Measurements from ENCODE around the gene LAMC2. TPM values are rescaled to one million over a fixed set of nuclear protein-coding genes. Genes with fewer than 3 reads are reported as not detected.
A peak's percentile ranks its signal among the peaks of the same experiment; 100 is the strongest.

Gene LAMC2
- total RNA-seq, 1 experiment from 2014 or later: 884 TPM

DNA sequence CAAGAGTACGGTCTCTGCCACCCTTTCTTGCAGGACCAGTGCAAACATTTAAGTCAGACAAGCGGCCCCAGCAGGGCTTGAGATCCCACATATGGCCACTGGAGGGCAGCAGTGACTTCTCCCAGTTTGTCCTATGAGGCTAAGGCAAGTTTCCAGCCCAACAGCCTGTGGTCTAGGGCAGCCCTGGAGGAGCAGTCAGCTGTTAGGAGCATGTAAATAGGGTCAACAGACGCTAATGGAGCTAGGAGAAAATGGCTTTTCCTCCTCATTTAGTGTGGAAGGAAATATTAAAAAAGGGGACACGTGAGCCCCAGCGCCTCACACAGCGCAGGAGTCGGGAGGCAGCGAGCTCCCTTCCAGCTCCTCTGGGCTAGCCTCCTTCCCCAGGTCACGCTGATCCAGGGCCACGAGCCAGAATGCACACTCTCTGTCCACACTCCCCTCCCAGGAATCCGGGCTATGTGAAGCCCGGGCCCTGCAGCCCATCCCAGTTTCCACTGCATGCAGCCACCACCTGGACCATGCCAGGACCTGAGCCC is 95.6 kb downstream of the LAMC2 start:
- BruUV-seq (replicated peaks): no TSS peak
- peak overlapping the region; percentile 60 for H3K27ac Mint-ChIP-seq (ENCODE audit: low read depth, unreplicated experiment)
- no peaks in the 10 kb centered on the region for H3K9me3 Mint-ChIP-seq (ENCODE audit: unreplicated experiment)
- intact Hi-C loops (cut with micrococcal nuclease): loop anchor here (1.0 to 5.0 kb wide), 10 partner anchors 37 to 636 kb away; partner anchors contain the start of gene LAMC2
- H3K27me3 Mint-ChIP-seq (ENCODE audit: insufficient read depth, unreplicated experiment): no peaks in the 10 kb centered on the region
- no peak overlapping the region for H3K4me3 Mint-ChIP-seq (ENCODE audit: unreplicated experiment)
- ChIA-PET POLR2A (interaction anchor here (0.6 to 7.2 kb wide), 18 partner anchors 9 to 442 kb away, joined by 3 to 94 read pairs (median 4); no protein-coding TSS in a partner anchor), CTCF (interaction anchor here (0.6 to 9.4 kb wide), 65 partner anchors 9 to 634 kb away, joined by 3 to 253 read pairs (median 4); no protein-coding TSS in a partner anchor)
- H3K36me3 Mint-ChIP-seq (ENCODE audit: insufficient read depth, unreplicated experiment): peaks cover 6% of the 10 kb centered on the region
- H3K4me1 Mint-ChIP-seq (ENCODE audit: insufficient read depth, unreplicated experiment): peaks cover 56% of the 10 kb centered on the region
- DNase-seq (ENCODE audit: unreplicated experiment): peak; percentile 96
- TF ChIP-seq, protein P1, sequence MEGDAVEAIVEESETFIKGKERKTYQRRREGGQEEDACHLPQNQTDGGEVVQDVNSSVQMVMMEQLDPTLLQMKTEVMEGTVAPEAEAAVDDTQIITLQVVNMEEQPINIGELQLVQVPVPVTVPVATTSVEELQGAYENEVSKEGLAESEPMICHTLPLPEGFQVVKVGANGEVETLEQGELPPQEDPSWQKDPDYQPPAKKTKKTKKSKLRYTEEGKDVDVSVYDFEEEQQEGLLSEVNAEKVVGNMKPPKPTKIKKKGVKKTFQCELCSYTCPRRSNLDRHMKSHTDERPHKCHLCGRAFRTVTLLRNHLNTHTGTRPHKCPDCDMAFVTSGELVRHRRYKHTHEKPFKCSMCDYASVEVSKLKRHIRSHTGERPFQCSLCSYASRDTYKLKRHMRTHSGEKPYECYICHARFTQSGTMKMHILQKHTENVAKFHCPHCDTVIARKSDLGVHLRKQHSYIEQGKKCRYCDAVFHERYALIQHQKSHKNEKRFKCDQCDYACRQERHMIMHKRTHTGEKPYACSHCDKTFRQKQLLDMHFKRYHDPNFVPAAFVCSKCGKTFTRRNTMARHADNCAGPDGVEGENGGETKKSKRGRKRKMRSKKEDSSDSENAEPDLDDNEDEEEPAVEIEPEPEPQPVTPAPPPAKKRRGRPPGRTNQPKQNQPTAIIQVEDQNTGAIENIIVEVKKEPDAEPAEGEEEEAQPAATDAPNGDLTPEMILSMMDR (IDR thresholded peaks at IDR 0.05; ENCODE audit: unreplicated experiment): peak; percentile 92

DNA sequence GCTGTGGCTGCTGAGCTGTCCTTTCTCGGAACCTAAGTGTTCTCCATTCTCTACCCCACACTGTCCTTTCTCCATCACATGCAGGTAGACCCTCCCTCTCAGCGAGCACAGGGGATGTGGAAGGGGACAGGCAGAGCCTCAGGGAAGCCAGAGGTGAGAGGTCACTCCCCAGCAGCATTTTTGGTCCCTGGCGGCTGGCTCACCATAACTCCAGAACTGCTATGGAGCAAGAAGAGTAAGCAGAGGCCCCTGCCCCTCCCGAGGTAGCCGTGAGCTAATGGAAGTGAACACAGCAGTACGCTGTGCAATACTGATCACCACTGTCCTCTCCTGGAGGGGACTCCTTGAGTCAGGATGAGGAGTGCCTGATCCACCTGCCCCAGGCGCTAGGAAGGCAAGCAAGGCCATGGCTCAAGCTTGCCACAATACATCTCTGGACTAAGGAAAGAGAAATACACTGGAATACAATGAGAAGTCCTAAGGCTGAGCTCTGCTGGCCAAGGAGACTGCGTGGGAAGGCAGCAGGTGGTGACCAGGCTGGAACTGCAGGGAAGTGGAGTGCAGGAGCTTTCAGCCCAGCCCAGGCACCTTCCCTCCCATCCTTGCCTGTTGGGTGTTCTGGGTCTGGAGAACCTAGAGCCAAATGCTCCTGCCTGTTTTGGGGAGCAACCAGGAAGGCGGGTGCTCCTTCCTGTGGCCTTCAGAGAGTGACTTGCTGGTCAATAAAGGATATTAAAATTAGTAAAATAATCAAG is 96.2 kb downstream of the LAMC2 start:
- POLR2A ChIA-PET: interaction anchor here (0.6 to 7.2 kb wide), 15 partner anchors 26 to 442 kb away, joined by 3 to 94 read pairs (median 4); no protein-coding TSS in a partner anchor
- Mint-ChIP-seq H3K27me3 (ENCODE audit: insufficient read depth, unreplicated experiment) (no peaks in the 10 kb centered on the region), H3K4me3 (ENCODE audit: unreplicated experiment) (no peak overlapping the region), H3K36me3 (ENCODE audit: insufficient read depth, unreplicated experiment) (peaks cover 6% of the 10 kb centered on the region), H3K27ac (ENCODE audit: low read depth, unreplicated experiment) (peak overlapping the region; percentile 12), H3K9me3 (ENCODE audit: unreplicated experiment) (no peaks in the 10 kb centered on the region), H3K4me1 (ENCODE audit: insufficient read depth, unreplicated experiment) (peaks cover 56% of the 10 kb centered on the region)
- TF ChIP-seq, protein P1 (IDR thresholded peaks at IDR 0.05; ENCODE audit: unreplicated experiment): no peak
- CTCF ChIA-PET: interaction anchor here (0.6 to 9.4 kb wide), 66 partner anchors 8 to 633 kb away, joined by 3 to 253 read pairs (median 4); no protein-coding TSS in a partner anchor
- no peak for DNase-seq (ENCODE audit: unreplicated experiment)
- intact Hi-C loops (cut with micrococcal nuclease): loop anchor here (5.0 kb wide), 1 partner anchor 635 kb away; no protein-coding TSS in a partner anchor
- BruUV-seq (replicated peaks): no TSS peak

DNA sequence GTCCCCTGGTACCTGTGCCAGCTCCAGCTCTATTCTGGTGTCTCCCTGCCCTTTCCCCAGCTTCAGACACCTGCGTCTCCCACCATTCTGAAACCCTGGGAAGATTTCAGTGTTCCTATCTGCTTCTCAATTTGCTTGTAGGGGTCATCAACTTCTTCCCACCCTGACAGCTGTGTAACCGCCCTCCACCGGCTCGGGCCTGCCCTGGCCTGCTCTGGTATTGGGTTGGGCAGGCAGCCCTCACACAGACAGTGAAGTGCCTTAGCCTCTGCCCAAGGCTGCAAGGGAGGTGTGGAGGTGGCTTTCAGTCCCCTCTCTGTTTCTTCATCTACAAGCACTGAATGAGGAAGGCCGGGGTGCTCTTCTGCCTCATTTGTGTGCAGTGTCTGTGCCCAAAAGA is 97.2 kb downstream of the LAMC2 start:
- Mint-ChIP-seq H3K27me3 (ENCODE audit: insufficient read depth, unreplicated experiment) (no peaks in the 10 kb centered on the region), H3K9me3 (ENCODE audit: unreplicated experiment) (no peaks in the 10 kb centered on the region), H3K36me3 (ENCODE audit: insufficient read depth, unreplicated experiment) (peaks cover 6% of the 10 kb centered on the region), H3K27ac (ENCODE audit: low read depth, unreplicated experiment) (peak overlapping the region; percentile 17), H3K4me3 (ENCODE audit: unreplicated experiment) (no peak overlapping the region), H3K4me1 (ENCODE audit: insufficient read depth, unreplicated experiment) (peaks cover 47% of the 10 kb centered on the region)
- intact Hi-C loops (cut with micrococcal nuclease): loop anchor here (5.0 kb wide), 1 partner anchor 634 kb away; no protein-coding TSS in a partner anchor
- TF ChIP-seq, protein P1 (IDR thresholded peaks at IDR 0.05; ENCODE audit: unreplicated experiment): no peak
- CTCF ChIA-PET: interaction anchor here (0.6 to 9.4 kb wide), 14 partner anchors 11 to 401 kb away, joined by 3 to 253 read pairs (median 10); no protein-coding TSS in a partner anchor
- no TSS peak for BruUV-seq (replicated peaks)
- no peak for DNase-seq (ENCODE audit: unreplicated experiment)
- POLR2A ChIA-PET: interaction anchor here (0.6 to 7.2 kb wide), 7 partner anchors 17 to 321 kb away, joined by 3 to 94 read pairs (median 32); no protein-coding TSS in a partner anchor

DNA sequence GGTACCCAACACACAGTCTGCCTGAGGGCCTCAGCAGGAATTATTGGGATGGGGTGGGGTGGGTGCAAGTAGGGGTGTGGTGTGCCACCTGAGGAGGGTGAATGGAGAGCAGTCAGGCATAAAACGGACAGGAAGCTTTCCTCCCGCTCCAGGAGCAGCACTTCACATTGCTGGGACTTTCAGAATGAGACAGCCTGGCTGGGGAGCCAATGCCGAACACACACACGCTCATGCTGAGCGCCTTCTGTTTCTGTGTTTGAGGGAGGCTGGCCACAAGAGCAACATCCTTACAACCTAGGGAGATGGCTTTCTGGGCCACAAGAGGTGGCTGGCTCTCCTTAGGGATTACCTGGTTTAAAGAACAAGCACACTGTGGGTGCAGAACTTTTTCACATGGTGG is 98.0 kb downstream of the LAMC2 start:
- no peak for DNase-seq (ENCODE audit: unreplicated experiment)
- H3K9me3 Mint-ChIP-seq (ENCODE audit: unreplicated experiment): no peaks in the 10 kb centered on the region
- peaks cover 6% of the 10 kb centered on the region for H3K36me3 Mint-ChIP-seq (ENCODE audit: insufficient read depth, unreplicated experiment)
- ChIA-PET POLR2A (interaction anchor here (1.1 to 7.2 kb wide), 3 partner anchors 18 to 80 kb away, joined by 3 to 94 read pairs (median 32); no protein-coding TSS in a partner anchor), CTCF (interaction anchor here (0.7 to 9.4 kb wide), 7 partner anchors 23 to 402 kb away, joined by 4 to 253 read pairs (median 7); no protein-coding TSS in a partner anchor)
- peaks cover 39% of the 10 kb centered on the region for H3K4me1 Mint-ChIP-seq (ENCODE audit: insufficient read depth, unreplicated experiment)
- H3K27ac Mint-ChIP-seq (ENCODE audit: low read depth, unreplicated experiment): no peak overlapping the region
- H3K27me3 Mint-ChIP-seq (ENCODE audit: insufficient read depth, unreplicated experiment): no peaks in the 10 kb centered on the region
- BruUV-seq (replicated peaks): no TSS peak
- H3K4me3 Mint-ChIP-seq (ENCODE audit: unreplicated experiment): no peak overlapping the region
- intact Hi-C loops (cut with micrococcal nuclease): loop anchor here (5.0 kb wide), 1 partner anchor 633 kb away; no protein-coding TSS in a partner anchor
- TF ChIP-seq, protein P1 (IDR thresholded peaks at IDR 0.05; ENCODE audit: unreplicated experiment): no peak

Measured in MCF 10A (cell line).